ENCODE data around the gene SULT1C2.

- TF ChIP-seq CTCF (IDR thresholded peaks at IDR 0.05) (no peak), EZH2phosphoT487 (IDR thresholded peaks at IDR 0.05) (no peak)
Measured at GRCh38 chr2:108279468-108279867, 9.2 kb upstream of the SULT1C2 start.
